GM21576 (cell line): ENCODE measurements around the gene RPGRIP1.
"Not testable (repeated sequence)": the region's sequence is repeated elsewhere in the genome, so short reads cannot be mapped to it uniquely, and the experiment has no call there.

Source experiments
- ATAC-seq: cut with Tn5 transposase; IDR thresholded peaks from one replicate; pipeline ENCODE4 v1.9.1; 2021; ENCODE audit warnings: mild to moderate bottlenecking, moderate library complexity; ENCODE audit not compliant: unreplicated experiment

RPGRIP1 gene

DNA sequence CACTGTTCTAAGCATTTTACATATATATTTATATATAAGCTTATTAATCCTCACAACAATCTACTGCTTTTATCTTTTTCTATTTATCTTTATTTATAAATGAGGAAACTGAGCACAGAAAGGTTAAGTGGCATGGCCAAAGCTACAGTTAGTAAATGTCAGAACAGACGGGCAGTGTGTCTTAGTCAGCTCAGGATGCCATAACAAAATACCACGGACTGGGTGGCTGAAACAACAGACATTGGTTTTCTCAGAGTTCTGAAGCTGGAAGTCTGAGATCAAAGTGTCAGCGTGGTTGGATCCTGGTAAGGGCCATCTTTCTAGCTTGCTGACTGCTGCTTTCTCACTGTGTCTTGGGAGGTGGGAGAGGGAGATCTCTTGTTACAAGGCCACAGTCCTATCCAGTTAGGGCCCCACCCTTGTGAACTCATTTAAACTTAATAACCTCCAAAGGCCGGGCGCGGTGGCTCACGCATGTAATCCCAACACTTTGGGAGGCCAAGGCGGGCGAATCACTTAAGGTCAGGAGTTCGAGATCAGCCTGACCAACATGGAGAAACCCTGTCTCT is 19.8 kb downstream of the RPGRIP1 start:
- no peak for ATAC-seq

DNA sequence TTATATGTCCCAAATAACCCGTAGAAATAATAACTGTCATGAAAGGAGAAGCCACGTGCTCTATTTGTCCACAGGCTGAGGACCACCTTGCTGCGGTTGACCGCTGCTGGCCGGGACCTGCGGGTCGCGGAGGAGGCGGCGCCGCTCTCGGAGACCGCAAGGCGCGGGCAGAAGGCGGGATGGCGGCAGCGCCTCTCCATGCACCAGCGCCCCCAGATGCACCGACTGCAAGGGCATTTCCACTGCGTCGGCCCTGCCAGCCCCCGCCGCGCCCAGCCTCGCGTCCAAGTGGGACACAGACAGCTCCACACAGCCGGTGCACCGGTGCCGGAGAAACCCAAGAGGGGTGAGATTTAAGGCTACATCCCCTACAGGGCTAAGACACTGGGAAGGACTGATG is 21.0 kb downstream of the RPGRIP1 start:
- ATAC-seq: no peak

GRCh38 chr14:21302013-21302835 is 22.3 kb downstream of the RPGRIP1 start:
- no peak for ATAC-seq

- not testable (repeated sequence) for ATAC-seq
Observed at GRCh38 chr14:21302836-21303140, 22.9 kb downstream of the RPGRIP1 start.

DNA sequence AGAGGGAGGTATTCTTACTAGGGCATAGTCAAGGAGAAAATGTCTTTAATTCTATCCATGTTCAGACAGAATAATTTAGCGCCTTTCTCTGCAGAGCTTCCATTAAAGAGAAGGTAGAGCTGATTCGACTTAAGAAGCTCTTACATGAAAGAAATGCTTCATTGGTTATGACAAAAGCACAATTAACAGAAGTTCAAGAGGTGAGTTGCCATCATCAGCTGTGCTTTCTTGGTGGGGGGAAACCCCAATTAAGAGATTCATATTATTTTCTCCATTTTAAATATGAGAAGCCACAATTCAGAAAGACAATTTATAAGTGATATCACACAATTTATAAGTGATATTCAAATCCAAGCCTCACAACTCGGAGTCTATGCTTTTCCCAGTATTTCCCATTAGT is 27.8 kb downstream of the RPGRIP1 start:
- ATAC-seq: no peak

DNA sequence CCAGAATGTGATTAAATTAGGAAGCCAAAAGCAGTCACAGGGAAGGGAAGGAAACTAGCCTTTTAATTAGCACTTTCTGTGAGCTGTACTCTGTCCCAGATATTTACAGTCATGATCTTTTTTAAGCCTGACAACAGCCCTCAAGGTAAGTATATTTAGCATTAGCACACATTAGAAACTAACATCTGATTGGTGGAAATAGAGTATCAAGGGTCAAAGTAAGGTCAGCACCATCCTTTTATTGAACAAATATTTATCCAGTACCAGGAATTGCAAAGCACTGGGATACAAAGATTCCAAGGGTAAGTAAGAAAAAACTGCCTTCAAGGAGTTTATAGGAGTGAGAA is 28.2 kb downstream of the RPGRIP1 start:
- peak; percentile 15 for ATAC-seq

DNA sequence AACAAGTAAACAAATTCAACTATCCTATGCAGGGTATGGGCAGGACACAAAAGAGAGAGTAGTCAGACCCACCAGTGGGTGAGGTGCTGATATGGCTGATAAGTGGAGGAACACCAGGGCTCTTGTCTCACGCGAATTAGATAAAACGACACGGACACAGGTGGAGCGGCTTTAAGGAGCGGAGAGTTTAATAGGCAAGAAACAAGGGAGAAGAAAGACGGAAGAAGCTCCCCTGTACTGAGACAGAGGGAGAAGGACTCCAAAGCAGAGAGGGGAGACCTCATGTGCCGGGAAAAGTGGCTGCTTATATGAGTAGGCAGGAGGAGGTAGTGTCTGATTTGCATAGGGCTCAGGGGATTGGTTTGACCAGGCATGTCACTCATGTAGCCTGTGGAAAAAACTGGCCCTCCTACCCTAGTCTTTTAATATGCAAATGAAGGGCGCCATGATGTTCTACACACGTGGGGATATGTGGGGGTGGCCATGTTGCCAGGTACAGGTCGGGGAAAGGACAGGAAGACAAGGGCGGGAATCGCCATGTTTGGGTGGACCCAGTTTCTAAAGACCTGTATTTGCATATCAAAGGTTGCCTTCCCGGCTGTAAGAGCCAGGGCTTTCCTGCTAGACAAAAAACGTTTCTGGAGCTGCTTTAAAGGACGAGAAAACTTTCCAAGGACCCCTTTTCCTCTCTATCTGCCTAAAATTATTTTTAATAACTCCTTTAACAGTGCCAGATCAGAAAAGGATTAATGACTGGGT is 28.8 kb downstream of the RPGRIP1 start:
- peak; percentile 81 for ATAC-seq

- no peak for ATAC-seq
Observed at GRCh38 chr14:21309238-21309636, 29.4 kb downstream of the RPGRIP1 start.

DNA sequence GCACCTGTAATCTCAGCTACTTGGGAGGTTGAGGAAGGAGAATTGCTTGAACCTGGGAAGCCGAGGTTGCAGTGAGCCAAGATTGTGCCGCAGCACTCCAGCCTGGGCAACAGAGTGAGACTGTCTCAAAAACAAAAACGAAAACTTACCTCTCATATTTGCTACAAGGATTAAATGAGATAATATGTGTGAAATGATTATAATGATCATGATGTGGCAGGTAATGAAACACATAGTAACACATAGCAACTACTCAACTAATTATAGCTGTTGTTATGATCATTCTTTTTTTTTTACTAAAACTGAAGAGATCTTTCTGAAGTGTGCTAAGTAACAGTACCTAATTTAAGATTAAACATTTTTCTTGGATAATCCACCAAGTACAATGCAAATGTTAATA is 30.1 kb downstream of the RPGRIP1 start:
- no peak for ATAC-seq

DNA sequence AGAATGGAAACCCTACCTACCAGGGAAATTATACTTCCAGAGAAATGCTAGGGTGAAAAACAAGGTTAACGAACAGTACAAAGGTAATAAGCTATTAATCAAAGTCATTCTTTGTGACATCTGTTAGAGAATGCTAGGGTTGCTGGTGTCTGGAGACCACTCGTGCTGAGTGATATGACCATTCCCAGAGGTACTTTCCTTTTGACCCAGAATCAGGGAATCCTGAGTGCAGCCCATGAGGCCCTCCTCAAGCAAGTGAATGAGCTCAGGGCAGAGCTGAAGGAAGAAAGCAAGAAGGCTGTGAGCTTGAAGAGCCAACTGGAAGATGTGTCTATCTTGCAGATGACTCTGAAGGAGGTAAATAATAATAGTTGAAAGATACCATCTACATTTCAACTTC is 31.7 kb downstream of the RPGRIP1 start:
- no peak for ATAC-seq

GRCh38 chr14:21313512-21313911 is 33.6 kb downstream of the RPGRIP1 start:
- ATAC-seq: no peak

- no peak for ATAC-seq
Observed at GRCh38 chr14:21317398-21317797, 37.5 kb downstream of the RPGRIP1 start.

DNA sequence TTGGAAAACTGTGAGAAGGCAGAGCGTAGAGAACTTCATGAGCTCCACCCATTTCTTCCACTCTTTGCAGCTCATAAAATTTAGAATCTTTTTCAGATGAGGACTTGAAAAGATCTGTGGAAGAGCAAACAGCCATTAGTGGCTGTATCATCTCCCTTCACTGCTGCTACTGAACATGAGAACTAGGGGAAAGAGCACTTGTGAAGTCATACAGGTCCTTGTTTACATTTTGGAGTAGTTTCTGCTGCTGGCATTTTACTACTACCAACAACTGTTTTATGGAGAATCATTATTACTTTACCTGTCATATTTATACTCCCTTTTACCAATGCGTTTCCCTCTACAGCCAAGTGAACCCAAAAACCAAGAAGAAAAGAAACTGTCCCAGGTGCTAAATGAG is 41.0 kb downstream of the RPGRIP1 start:
- no peak for ATAC-seq

DNA sequence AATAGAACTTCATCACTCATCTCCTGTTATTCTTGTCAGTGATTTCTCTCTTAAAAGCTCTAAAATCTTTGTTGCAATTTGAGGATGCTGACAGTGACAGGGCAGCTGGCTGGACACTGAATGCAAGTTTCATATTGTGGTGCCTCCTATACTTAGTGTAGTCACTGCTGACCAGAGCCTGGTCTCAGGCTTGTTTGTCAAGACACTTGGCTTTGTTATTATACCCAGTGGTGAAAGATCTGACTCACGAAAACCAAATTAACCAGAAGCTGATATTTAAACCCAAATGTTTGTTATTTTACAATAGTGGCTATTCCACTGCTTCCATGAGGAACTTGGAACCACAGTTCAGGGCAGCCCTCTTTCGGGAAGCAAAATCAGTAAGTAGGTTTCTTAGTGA is 42.8 kb downstream of the RPGRIP1 start:
- ATAC-seq: no peak

GRCh38 chr14:21326972-21327371 is 47.1 kb downstream of the RPGRIP1 start:
- no peak for ATAC-seq
